ENCODE measurements around the gene FGFBP1. TPM values are rescaled to one million over a fixed set of nuclear protein-coding genes. Genes with fewer than 3 reads are reported as not detected.

Gene FGFBP1
- polyA plus RNA-seq, 2 of the 4 experiments (the other 2 are of a cell fraction) = 1.1 to 4.0 TPM

DNA sequence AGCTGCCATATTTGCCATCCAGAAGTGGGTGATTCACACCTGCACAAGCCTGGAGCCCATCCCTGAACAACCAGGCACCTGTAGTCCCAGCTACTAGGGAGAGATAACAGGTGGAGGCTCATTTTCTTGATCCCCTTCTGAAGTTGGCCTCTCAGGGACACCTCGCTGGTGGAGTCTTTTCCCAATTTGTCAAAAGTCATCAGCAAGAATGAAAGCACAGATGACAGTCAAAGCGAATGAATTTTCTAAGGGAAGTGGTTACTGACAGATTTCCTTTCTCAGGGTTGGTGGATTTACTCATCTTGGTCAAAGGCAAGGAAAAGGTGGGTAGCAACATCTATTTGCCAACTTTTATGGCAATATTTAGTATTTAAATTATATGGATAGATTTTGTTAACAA, 36.5 kb downstream of the FGFBP1 start:
- DNase-seq (ENCODE audit: low read depth in 1 of 2, low spot score in 1 of 2) (no peak), FAIRE-seq (no peak), ATAC-seq (no peak)
- WGBS (ENCODE audit: missing lambda C conversion rate) = 75% methylated on average over 2 of the region's 2 CpGs
- Histone ChIP-seq H3K4me3 (no peak overlapping the region), H3K9me3 (peaks cover 10% of the 10 kb centered on the region), H3K4me1 (peaks cover 24% of the 10 kb centered on the region; the same call in 2 of the 3 replicates), H3K4me2 (no peak overlapping the region), H3K27ac (no peak overlapping the region)
- TF ChIP-seq JUN (IDR thresholded peaks at IDR 0.05) = no peak
- TF ChIP-seq SREBF2 (IDR thresholded peaks at IDR 0.05) = no peak
- TF ChIP-seq PHF8 (IDR thresholded peaks at IDR 0.05; ENCODE audit: borderline replicate concordance, low read depth) = no peak
- no peak for TF ChIP-seq CBX2 (IDR thresholded peaks at IDR 0.05; ENCODE audit: borderline replicate concordance, low read depth)
- no peak for TF ChIP-seq POLR2A (IDR thresholded peaks at IDR 0.05; ENCODE audit: low read length)
- TF ChIP-seq NFE2L2 (conservative IDR thresholded peaks at IDR 0.05; ENCODE audit: low read length) = no peak
- TF ChIP-seq ZC3H11A (IDR thresholded peaks at IDR 0.05) = no peak
- TF ChIP-seq FOSL2 (IDR thresholded peaks at IDR 0.05) = no peak
- TF ChIP-seq FOSL2 (CRISPR knock-in tag; IDR thresholded peaks at IDR 0.05) = no peak
- no peak for TF ChIP-seq RARB (CRISPR knock-in tag; IDR thresholded peaks at IDR 0.05)
- TF ChIP-seq EHF (CRISPR knock-in tag; IDR thresholded peaks at IDR 0.05) = no peak
- no peak for TF ChIP-seq KDM5A (IDR thresholded peaks at IDR 0.05)
- CTCF ChIA-PET = interaction anchor here (0.8 to 3.2 kb wide), 2 partner anchors 19 to 54 kb away, joined by 3 to 18 read pairs; no protein-coding TSS in a partner anchor
- POLR2A ChIA-PET = no interaction called here

DNA sequence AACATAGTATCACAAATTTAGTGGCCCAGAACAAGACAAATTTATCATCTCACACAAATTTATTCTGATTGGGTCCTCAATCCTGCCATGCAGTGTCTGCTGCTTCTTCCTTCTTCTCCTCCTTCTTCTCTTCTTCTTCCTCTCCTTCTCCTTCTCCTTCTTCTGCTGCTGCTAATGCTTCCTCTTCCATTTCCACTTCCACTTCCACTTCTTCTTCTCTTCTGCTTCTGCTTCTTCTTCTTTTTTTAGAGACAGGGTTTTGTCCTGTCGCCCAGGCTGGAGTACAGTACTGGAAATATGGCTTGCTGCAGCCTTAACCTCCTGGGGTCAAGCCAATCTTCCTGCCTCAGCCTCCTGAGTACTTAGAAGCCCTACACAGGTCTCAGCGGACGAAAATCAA, 37.5 kb downstream of the FGFBP1 start:
- H3K4me1 ChIP-seq = peaks cover 19% of the 10 kb centered on the region
- CTCF ChIA-PET = interaction anchor here (0.8 kb wide), 1 partner anchor 55 kb away, joined by 3 read pairs; no protein-coding TSS in a partner anchor
- peaks cover 10% of the 10 kb centered on the region for H3K9me3 ChIP-seq
- FAIRE-seq (no peak), ATAC-seq (no peak), DNase-seq (ENCODE audit: low read depth in 1 of 2, low spot score in 1 of 2) (no peak)
- H3K27ac ChIP-seq = no peak overlapping the region
- 85% methylated on average over 3 of the region's 3 CpGs for WGBS (ENCODE audit: missing lambda C conversion rate)
- POLR2A ChIA-PET = no interaction called here
- TF ChIP-seq MAFK (IDR thresholded peaks at IDR 0.05; ENCODE audit: partially characterized antibody) (no peak), NFE2L2 (conservative IDR thresholded peaks at IDR 0.05; ENCODE audit: low read length) (no peak), ESRRA (IDR thresholded peaks at IDR 0.05; ENCODE audit: borderline replicate concordance, low read length) (no peak), MAZ (IDR thresholded peaks at IDR 0.05; ENCODE audit: borderline replicate concordance, low read depth, low read length) (no peak), POLR2AphosphoS2 (conservative IDR thresholded peaks at IDR 0.05; ENCODE audit: low read length) (no peak), HOXB13 (CRISPR knock-in tag; IDR thresholded peaks at IDR 0.05; ENCODE audit: low read depth) (no peak), PHF8 (IDR thresholded peaks at IDR 0.05; ENCODE audit: borderline replicate concordance, low read depth) (no peak), NR3C1 (IDR thresholded peaks at IDR 0.05) (no peak), FOSB (CRISPR knock-in tag; IDR thresholded peaks at IDR 0.05) (no peak), JUNB (IDR thresholded peaks at IDR 0.05) (no peak)
- TF ChIP-seq, protein P1, sequence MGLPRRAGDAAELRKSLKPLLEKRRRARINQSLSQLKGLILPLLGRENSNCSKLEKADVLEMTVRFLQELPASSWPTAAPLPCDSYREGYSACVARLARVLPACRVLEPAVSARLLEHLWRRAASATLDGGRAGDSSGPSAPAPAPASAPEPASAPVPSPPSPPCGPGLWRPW (IDR thresholded peaks at IDR 0.05) = no peak
- TF ChIP-seq, protein P2, sequence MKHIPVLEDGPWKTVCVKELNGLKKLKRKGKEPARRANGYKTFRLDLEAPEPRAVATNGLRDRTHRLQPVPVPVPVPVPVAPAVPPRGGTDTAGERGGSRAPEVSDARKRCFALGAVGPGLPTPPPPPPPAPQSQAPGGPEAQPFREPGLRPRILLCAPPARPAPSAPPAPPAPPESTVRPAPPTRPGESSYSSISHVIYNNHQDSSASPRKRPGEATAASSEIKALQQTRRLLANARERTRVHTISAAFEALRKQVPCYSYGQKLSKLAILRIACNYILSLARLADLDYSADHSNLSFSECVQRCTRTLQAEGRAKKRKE (CRISPR knock-in tag; IDR thresholded peaks at IDR 0.05; ENCODE audit: low read depth) = no peak
- TF ChIP-seq, protein P3, sequence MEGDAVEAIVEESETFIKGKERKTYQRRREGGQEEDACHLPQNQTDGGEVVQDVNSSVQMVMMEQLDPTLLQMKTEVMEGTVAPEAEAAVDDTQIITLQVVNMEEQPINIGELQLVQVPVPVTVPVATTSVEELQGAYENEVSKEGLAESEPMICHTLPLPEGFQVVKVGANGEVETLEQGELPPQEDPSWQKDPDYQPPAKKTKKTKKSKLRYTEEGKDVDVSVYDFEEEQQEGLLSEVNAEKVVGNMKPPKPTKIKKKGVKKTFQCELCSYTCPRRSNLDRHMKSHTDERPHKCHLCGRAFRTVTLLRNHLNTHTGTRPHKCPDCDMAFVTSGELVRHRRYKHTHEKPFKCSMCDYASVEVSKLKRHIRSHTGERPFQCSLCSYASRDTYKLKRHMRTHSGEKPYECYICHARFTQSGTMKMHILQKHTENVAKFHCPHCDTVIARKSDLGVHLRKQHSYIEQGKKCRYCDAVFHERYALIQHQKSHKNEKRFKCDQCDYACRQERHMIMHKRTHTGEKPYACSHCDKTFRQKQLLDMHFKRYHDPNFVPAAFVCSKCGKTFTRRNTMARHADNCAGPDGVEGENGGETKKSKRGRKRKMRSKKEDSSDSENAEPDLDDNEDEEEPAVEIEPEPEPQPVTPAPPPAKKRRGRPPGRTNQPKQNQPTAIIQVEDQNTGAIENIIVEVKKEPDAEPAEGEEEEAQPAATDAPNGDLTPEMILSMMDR (IDR thresholded peaks at IDR 0.05) = no peak
- no peak overlapping the region for H3K4me3 ChIP-seq
- H3K4me2 ChIP-seq = no peak overlapping the region

DNA sequence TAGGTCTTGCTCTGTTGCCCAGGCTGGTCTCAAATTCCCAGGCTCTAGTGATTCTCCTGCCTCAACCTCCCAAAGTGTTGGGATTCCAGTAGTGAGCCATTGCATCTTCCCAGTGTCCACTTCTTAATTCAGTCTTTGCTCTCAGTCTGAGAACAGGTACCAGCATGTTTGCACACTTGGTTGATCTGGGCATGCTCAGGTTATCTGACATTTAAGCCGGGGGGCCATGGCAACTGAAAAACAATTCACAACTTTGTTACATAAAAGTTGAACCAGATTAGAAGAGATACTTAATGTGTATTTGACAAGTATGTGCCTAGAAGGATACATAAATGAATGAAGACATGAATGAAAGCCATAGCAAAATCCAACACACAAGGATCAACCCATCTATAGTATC, 39.0 kb downstream of the FGFBP1 start:
- Histone ChIP-seq H3K4me1 (peaks cover 26% of the 10 kb centered on the region), H3K9me3 (peaks cover 5% of the 10 kb centered on the region), H3K4me3 (no peak overlapping the region), H3K4me2 (no peak overlapping the region), H3K27ac (no peak overlapping the region)
- ATAC-seq = no peak
- TF ChIP-seq HEYL (CRISPR knock-in tag; IDR thresholded peaks at IDR 0.05) (no peak), EHMT2 (IDR thresholded peaks at IDR 0.05; ENCODE audit: low read depth) (no peak), CEBPB (IDR thresholded peaks at IDR 0.05) (no peak), ZC3H11A (IDR thresholded peaks at IDR 0.05) (no peak)
- POLR2A ChIA-PET = no interaction called here
- no peak for FAIRE-seq
- WGBS (ENCODE audit: missing lambda C conversion rate) = 95% methylated on average over 1 of the region's 1 CpG
- DNase-seq (ENCODE audit: low read depth in 1 of 2, low spot score in 1 of 2) = no peak
- CTCF ChIA-PET = interaction anchor here (1.1 kb wide), 1 partner anchor 17 kb away, joined by 3 read pairs; no protein-coding TSS in a partner anchor
